BLaER1 treated with 17β-estradiol and CSF1 and Interleukin-3, amounts not matched to agents 10 nM and 100 nM (cell line): ENCODE data around the gene BPIFB3.

ENCODE experiments used
- H3K27ac ChIP-seq, 11 experiments: shearing (Covaris generic); formaldehyde crosslinking; 2 replicates each; pipeline ENCODE4 v1.8.1; 2022
- H3K27me3 ChIP-seq, 11 experiments: shearing (Covaris generic); formaldehyde crosslinking; 2 replicates each; pipeline ENCODE4 v1.8.1; 2022
- H3K36me3 ChIP-seq, 11 experiments: shearing (Covaris generic); formaldehyde crosslinking; 2 replicates each; pipeline ENCODE4 v1.8.1; 2022
- H3K4me1 ChIP-seq, 10 experiments: shearing (Covaris generic); formaldehyde crosslinking; 2 replicates each; pipeline ENCODE4 v1.8.1; 2022
- H3K4me2 ChIP-seq, 11 experiments: shearing (Covaris generic); formaldehyde crosslinking; 2 replicates each; pipeline ENCODE4 v1.8.1; 2022
- H3K4me3 ChIP-seq, 10 experiments: shearing (Covaris generic); formaldehyde crosslinking; 2 replicates each; pipeline ENCODE4 v1.8.1; 2022
- H3K9ac ChIP-seq, 11 experiments: shearing (Covaris generic); formaldehyde crosslinking; 2 replicates each; pipeline ENCODE4 v1.8.1; 2022
- H3K9me3 ChIP-seq, 11 experiments: shearing (Covaris generic); formaldehyde crosslinking; replicated peaks in 1 of 11; 2 replicates each; pipeline ENCODE4 v1.8.1; 2022
- H4K20me1 ChIP-seq, 11 experiments: shearing (Covaris generic); formaldehyde crosslinking; 2 replicates each; pipeline ENCODE4 v1.8.1; 2022
- Cebpa-rat ChIP-seq, 11 experiments: shearing (Covaris generic); IDR thresholded peaks; 2 replicates each; pipeline ENCODE4 v1.8.1; 2022

The BPIFB3 gene

GRCh38 chr20:33022289-33022688, 31.4 kb upstream of the BPIFB3 start:
- Histone ChIP-seq H4K20me1 (no peaks in the 10 kb centered on the region), H3K9me3 (no peaks in the 10 kb centered on the region), H3K36me3 (no peaks in the 10 kb centered on the region), H3K27me3 (no peaks in the 10 kb centered on the region), H3K4me2 (peak overlapping the region in 1 of 11 experiments; percentile 9; a peak in 1 of 22 replicates), H3K27ac (no peak overlapping the region), H3K4me3 (no peak overlapping the region), H3K4me1 (peaks cover 0 to 6% (median 0%) of the 10 kb centered on the region in 10 experiments; a peak in 1 of 20 replicates), H3K9ac (no peak overlapping the region)
- no peak for TF ChIP-seq Cebpa-rat (IDR thresholded peaks at IDR 0.05)

- no peak for TF ChIP-seq Cebpa-rat (IDR thresholded peaks at IDR 0.05)
- Histone ChIP-seq H3K27ac (no peak overlapping the region), H4K20me1 (no peaks in the 10 kb centered on the region), H3K9ac (no peak overlapping the region), H3K36me3 (no peaks in the 10 kb centered on the region), H3K9me3 (no peaks in the 10 kb centered on the region), H3K4me3 (no peak overlapping the region), H3K4me1 (peaks cover 0 to 6% (median 0%) of the 10 kb centered on the region in 10 experiments; a peak in 1 of 20 replicates), H3K27me3 (no peaks in the 10 kb centered on the region), H3K4me2 (peak overlapping the region in 1 of 11 experiments; percentile 9; a peak in 1 of 22 replicates)
Measured at GRCh38 chr20:33022694-33023438, 30.8 kb upstream of the BPIFB3 start.

- Histone ChIP-seq H3K36me3 (no peaks in the 10 kb centered on the region), H3K4me3 (no peak overlapping the region), H3K27ac (no peak overlapping the region), H3K9ac (no peak overlapping the region), H3K4me2 (no peak overlapping the region), H3K9me3 (no peaks in the 10 kb centered on the region), H4K20me1 (no peaks in the 10 kb centered on the region), H3K27me3 (no peaks in the 10 kb centered on the region), H3K4me1 (peaks cover 0 to 6% (median 0%) of the 10 kb centered on the region in 10 experiments; a peak in 2 of 20 replicates)
- no peak for TF ChIP-seq Cebpa-rat (IDR thresholded peaks at IDR 0.05)
Measured at GRCh38 chr20:33023439-33024242, 30.1 kb upstream of the BPIFB3 start.

- Histone ChIP-seq H3K9me3 (no peaks in the 10 kb centered on the region), H3K4me1 (peaks cover 0 to 6% (median 0%) of the 10 kb centered on the region in 10 experiments; a peak in 2 of 20 replicates), H3K4me3 (no peak overlapping the region), H3K27me3 (no peaks in the 10 kb centered on the region), H3K36me3 (no peaks in the 10 kb centered on the region), H4K20me1 (no peaks in the 10 kb centered on the region), H3K27ac (no peak overlapping the region), H3K4me2 (no peak overlapping the region), H3K9ac (no peak overlapping the region)
- TF ChIP-seq Cebpa-rat (IDR thresholded peaks at IDR 0.05): no peak
Measured at GRCh38 chr20:33024243-33024560, 29.5 kb upstream of the BPIFB3 start.

GRCh38 chr20:33024609-33025317, 28.9 kb upstream of the BPIFB3 start:
- H3K4me3 ChIP-seq: no peak overlapping the region
- no peak overlapping the region for H3K4me2 ChIP-seq
- H3K27me3 ChIP-seq: no peaks in the 10 kb centered on the region
- no peaks in the 10 kb centered on the region for H3K36me3 ChIP-seq
- no peak for TF ChIP-seq Cebpa-rat (IDR thresholded peaks at IDR 0.05)
- no peak overlapping the region for H3K27ac ChIP-seq
- H3K9ac ChIP-seq: no peak overlapping the region
- peaks cover 0 to 6% (median 0%) of the 10 kb centered on the region in 10 experiments; a peak in 2 of 20 replicates for H3K4me1 ChIP-seq
- H4K20me1 ChIP-seq: no peaks in the 10 kb centered on the region
- no peaks in the 10 kb centered on the region for H3K9me3 ChIP-seq

GRCh38 chr20:33025318-33025876, 28.3 kb upstream of the BPIFB3 start:
- no peaks in the 10 kb centered on the region for H3K9me3 ChIP-seq
- H3K27me3 ChIP-seq: no peaks in the 10 kb centered on the region
- no peak overlapping the region for H3K27ac ChIP-seq
- H3K9ac ChIP-seq: no peak overlapping the region
- H4K20me1 ChIP-seq: no peaks in the 10 kb centered on the region
- TF ChIP-seq Cebpa-rat (IDR thresholded peaks at IDR 0.05): no peak
- H3K36me3 ChIP-seq: no peaks in the 10 kb centered on the region
- peaks cover 0 to 6% (median 0%) of the 10 kb centered on the region in 10 experiments; a peak in 2 of 20 replicates for H3K4me1 ChIP-seq
- H3K4me2 ChIP-seq: no peak overlapping the region
- H3K4me3 ChIP-seq: no peak overlapping the region

- H3K4me3 ChIP-seq: no peak overlapping the region
- H4K20me1 ChIP-seq: no peaks in the 10 kb centered on the region; a peak in 1 of 22 replicates
- H3K27me3 ChIP-seq: no peaks in the 10 kb centered on the region
- H3K4me1 ChIP-seq: peaks cover 0 to 6% (median 0%) of the 10 kb centered on the region in 10 experiments; a peak in 2 of 20 replicates
- H3K27ac ChIP-seq: no peak overlapping the region
- H3K36me3 ChIP-seq: no peaks in the 10 kb centered on the region
- no peak for TF ChIP-seq Cebpa-rat (IDR thresholded peaks at IDR 0.05)
- H3K9ac ChIP-seq: no peak overlapping the region
- no peak overlapping the region for H3K4me2 ChIP-seq
- no peaks in the 10 kb centered on the region for H3K9me3 ChIP-seq
Measured at GRCh38 chr20:33026072-33026778, 27.5 kb upstream of the BPIFB3 start.
